CD4-positive, alpha-beta T cell treated with Interleukin-17A for 4 hours (primary cell): ENCODE data around the gene KIFAP3.

ENCODE experiments used
- DNase-seq: peaks from one replicate; pipeline ENCODE4 v3.0.0-alpha.2; 2020; ENCODE audit warnings: mixed read lengths

KIFAP3 gene

GRCh38 chr1:169974067-169974466 is 100.4 kb downstream of the KIFAP3 start:
- DNase-seq = no peak

GRCh38 chr1:169970114-169970513 is 104.4 kb downstream of the KIFAP3 start:
- DNase-seq = no peak

- DNase-seq = no peak
Observed at GRCh38 chr1:169968174-169968573, 106.3 kb downstream of the KIFAP3 start.

GRCh38 chr1:169964206-169964605 is 110.3 kb downstream of the KIFAP3 start:
- no peak for DNase-seq

- no peak for DNase-seq
Observed at GRCh38 chr1:169959686-169960085, 114.8 kb downstream of the KIFAP3 start.

GRCh38 chr1:169958987-169959386 is 115.5 kb downstream of the KIFAP3 start:
- DNase-seq = no peak

GRCh38 chr1:169957884-169958283 is 116.6 kb downstream of the KIFAP3 start:
- DNase-seq = no peak

- DNase-seq = no peak
Observed at GRCh38 chr1:169951108-169951507, 123.4 kb downstream of the KIFAP3 start.

GRCh38 chr1:169949139-169949538 is 125.4 kb downstream of the KIFAP3 start:
- DNase-seq = no peak

GRCh38 chr1:169946206-169946605 is 128.3 kb downstream of the KIFAP3 start:
- DNase-seq = no peak

GRCh38 chr1:169945181-169945580 is 129.3 kb downstream of the KIFAP3 start:
- DNase-seq = no peak

GRCh38 chr1:169944621-169945020 is 129.9 kb downstream of the KIFAP3 start:
- DNase-seq = no peak

GRCh38 chr1:169943963-169944526 is 130.4 kb downstream of the KIFAP3 start:
- DNase-seq = no peak

- DNase-seq = no peak
Observed at GRCh38 chr1:169941982-169942830, 132.3 kb downstream of the KIFAP3 start.

GRCh38 chr1:169933984-169934725 is 140.3 kb downstream of the KIFAP3 start:
- DNase-seq = no peak

GRCh38 chr1:169931795-169932231 is 142.7 kb downstream of the KIFAP3 start:
- DNase-seq = no peak

- DNase-seq = no peak
Observed at GRCh38 chr1:169929210-169929526, 145.3 kb downstream of the KIFAP3 start.

- no peak for DNase-seq
Observed at GRCh38 chr1:169928438-169929209, 145.9 kb downstream of the KIFAP3 start.

GRCh38 chr1:169925505-169926482 is 148.7 kb downstream of the KIFAP3 start:
- no peak for DNase-seq

GRCh38 chr1:169924829-169925228 is 149.7 kb downstream of the KIFAP3 start:
- DNase-seq = no peak

GRCh38 chr1:169924063-169924462 is 150.4 kb downstream of the KIFAP3 start:
- DNase-seq = no peak

- DNase-seq = no peak
Observed at GRCh38 chr1:169921080-169921479, 153.4 kb downstream of the KIFAP3 start.
